ENCODE results near the gene SEPTIN8.

DNA sequence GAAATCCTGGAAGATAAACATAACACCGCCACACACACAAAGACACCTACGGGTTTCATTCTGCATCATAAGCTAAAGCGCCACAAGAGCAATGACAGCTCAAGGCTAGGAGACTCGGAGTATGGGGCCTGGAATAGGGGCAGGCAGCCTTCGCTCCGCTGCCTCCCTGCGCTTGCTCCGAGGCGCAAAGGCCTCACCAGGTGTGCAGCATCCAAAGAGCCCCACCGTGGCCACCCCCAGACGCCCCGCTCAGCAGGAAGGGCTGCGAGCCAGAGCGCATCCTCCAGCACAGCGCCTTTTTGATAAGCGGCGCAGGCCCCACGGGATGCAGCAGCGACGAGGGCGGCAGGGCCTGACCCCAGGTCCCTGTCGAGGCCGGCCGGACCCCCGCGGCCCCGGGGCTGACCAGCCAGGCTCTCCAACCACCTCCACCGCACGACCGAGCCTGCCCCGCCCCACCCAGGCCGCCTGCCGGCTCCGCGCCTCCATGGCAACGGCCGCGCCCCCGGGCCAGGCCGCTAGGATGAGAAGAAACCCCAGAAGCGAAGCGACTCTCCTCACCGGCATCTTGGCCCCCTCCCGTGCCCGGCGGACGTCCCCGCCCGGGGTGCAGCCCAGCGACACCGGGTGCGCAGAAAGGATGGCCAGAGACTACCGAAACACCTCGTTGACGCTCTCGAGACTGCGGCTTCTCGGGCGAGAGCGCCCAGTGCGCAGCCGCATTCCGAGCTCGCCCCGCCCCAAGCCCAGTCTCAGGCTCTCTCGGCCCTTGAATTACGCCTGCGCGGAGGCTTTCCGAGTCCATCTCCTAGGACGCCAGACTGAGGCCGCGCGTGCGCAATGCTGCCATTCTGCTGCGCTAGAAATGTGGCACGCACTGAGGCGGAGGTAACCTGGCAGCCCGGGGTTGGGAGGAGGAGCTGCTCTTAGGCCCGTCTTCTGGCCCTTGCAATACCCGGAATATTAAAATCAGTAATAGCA lies 39.9 kb downstream of the SEPTIN8 start, which contains the start of gene KIF3A:
- TF ChIP-seq, protein P1, sequence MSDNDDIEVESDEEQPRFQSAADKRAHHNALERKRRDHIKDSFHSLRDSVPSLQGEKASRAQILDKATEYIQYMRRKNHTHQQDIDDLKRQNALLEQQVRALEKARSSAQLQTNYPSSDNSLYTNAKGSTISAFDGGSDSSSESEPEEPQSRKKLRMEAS (IDR thresholded peaks at IDR 0.05), result peak; percentile 39
- TF ChIP-seq EP300 (IDR thresholded peaks at IDR 0.05; ENCODE audit: borderline replicate concordance) (no peak), CREB1 (IDR thresholded peaks at IDR 0.05; ENCODE audit: low read depth) (no peak), YY1 (IDR thresholded peaks at IDR 0.05; ENCODE audit: low read depth) (no peak; the same call in 1 of the 2 replicates), TEAD4 (IDR thresholded peaks at IDR 0.05) (no peak; the same call in 1 of the 2 replicates), EGR1 (IDR thresholded peaks at IDR 0.05) (0 out of 2 replicates have a peak, but pooled peaks have one; percentile 9), FOXM1 (IDR thresholded peaks at IDR 0.05; ENCODE audit: borderline replicate concordance, low read depth) (no peak)
- TF ChIP-seq, protein P2, sequence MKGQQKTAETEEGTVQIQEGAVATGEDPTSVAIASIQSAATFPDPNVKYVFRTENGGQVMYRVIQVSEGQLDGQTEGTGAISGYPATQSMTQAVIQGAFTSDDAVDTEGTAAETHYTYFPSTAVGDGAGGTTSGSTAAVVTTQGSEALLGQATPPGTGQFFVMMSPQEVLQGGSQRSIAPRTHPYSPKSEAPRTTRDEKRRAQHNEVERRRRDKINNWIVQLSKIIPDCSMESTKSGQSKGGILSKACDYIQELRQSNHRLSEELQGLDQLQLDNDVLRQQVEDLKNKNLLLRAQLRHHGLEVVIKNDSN (IDR thresholded peaks at IDR 0.05), result no peak

All from Ishikawa (cell line).